GM12872 (cell line): ENCODE measurements around the gene SCARB2.

Experiments used
- CTCF ChIP-seq: IDR thresholded peaks from 3 replicates; pipeline ENCODE4 v1.5.1; 2011; ENCODE audit warnings: low read depth, mild to moderate bottlenecking, low read length, moderate library complexity; ENCODE audit not compliant: insufficient read depth

SCARB2 gene

GRCh38 chr4:76204936-76205335 lies 8.7 kb downstream of the SCARB2 start:
- no peak for TF ChIP-seq CTCF

GRCh38 chr4:76203541-76203940 lies 10.1 kb downstream of the SCARB2 start:
- no peak for TF ChIP-seq CTCF

GRCh38 chr4:76201276-76201675 lies 12.3 kb downstream of the SCARB2 start:
- TF ChIP-seq CTCF, result no peak

GRCh38 chr4:76200771-76201231 lies 12.8 kb downstream of the SCARB2 start:
- no peak for TF ChIP-seq CTCF

GRCh38 chr4:76199664-76200211 lies 13.9 kb downstream of the SCARB2 start:
- peak; percentile 57 for TF ChIP-seq CTCF

GRCh38 chr4:76198411-76199237 lies 15.0 kb downstream of the SCARB2 start:
- TF ChIP-seq CTCF, result no peak

- TF ChIP-seq CTCF, result no peak
Measured at GRCh38 chr4:76197971-76198410, 15.6 kb downstream of the SCARB2 start.
